Measurements from ENCODE around the gene U2AF1L4. TPM values are rescaled to one million over a fixed set of nuclear protein-coding genes. Genes with fewer than 3 reads are reported as not detected.

U2AF1L4 gene
- total RNA-seq, 2 experiments from 2014 or later: 42.3 to 43.9 TPM

GRCh38 chr19:35708391-35708790 lies 36.8 kb downstream of the U2AF1L4 start:
- peaks cover 5% of the 10 kb centered on the region for H3K36me3 Mint-ChIP-seq
- peaks cover 2% of the 10 kb centered on the region for H3K9me3 Mint-ChIP-seq
- no peak overlapping the region for H3K4me3 Mint-ChIP-seq
- peaks cover 25% of the 10 kb centered on the region for H3K4me1 Mint-ChIP-seq
- H3K27me3 Mint-ChIP-seq: peaks cover 4% of the 10 kb centered on the region
- no peak for DNase-seq
- H3K27ac Mint-ChIP-seq: no peak overlapping the region

DNA sequence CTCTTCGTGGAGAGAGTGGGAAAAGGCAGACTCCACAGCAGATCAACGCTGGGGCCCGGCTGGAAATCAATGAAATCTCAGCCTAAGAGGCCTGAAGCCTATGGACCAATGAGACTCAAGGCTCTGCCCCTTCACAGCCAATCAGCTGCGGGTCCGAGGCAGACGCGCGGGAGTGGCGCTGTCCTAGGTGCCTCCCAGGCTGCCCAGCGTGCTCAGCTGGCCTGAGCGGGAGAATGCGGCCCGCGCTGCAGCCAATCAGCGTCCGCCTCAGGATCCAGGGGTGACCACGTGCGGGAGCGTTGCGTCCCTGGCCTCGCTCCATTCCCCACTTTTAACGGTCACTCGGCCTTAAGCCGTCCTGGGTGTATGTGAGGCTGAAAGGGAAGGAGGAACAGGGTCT lies 41.0 kb downstream of the U2AF1L4 start, which contains the start of gene ZBTB32:
TSS of gene ZBTB32 (plus strand) at position 341 of the 400 bp plus-strand sequence. CDS start 10,069 bp downstream, outside the sequence.
- no peak for DNase-seq
- Mint-ChIP-seq H3K9me3 (peaks cover 2% of the 10 kb centered on the region), H3K27me3 (peaks cover 7% of the 10 kb centered on the region), H3K36me3 (peaks cover 2% of the 10 kb centered on the region), H3K27ac (no peak within 1 kb of the TSS), H3K4me3 (no peak within 1 kb of the TSS), H3K4me1 (peaks cover 11% of the 10 kb centered on the region)

- Mint-ChIP-seq H3K36me3 (peaks cover 2% of the 10 kb centered on the region), H3K9me3 (peaks cover 2% of the 10 kb centered on the region), H3K4me1 (peaks cover 8% of the 10 kb centered on the region), H3K27me3 (peaks cover 7% of the 10 kb centered on the region), H3K4me3 (no peak overlapping the region), H3K27ac (no peak overlapping the region)
- DNase-seq: no peak
Measured at GRCh38 chr19:35703343-35703742, 41.9 kb downstream of the U2AF1L4 start.

GRCh38 chr19:35702223-35703012 lies 42.8 kb downstream of the U2AF1L4 start:
- peaks cover 9% of the 10 kb centered on the region for H3K4me1 Mint-ChIP-seq
- DNase-seq: peak; percentile 93
- peak overlapping the region; percentile 91 for H3K27ac Mint-ChIP-seq
- peaks cover 7% of the 10 kb centered on the region for H3K27me3 Mint-ChIP-seq
- H3K4me3 Mint-ChIP-seq: peak overlapping the region; percentile 93
- H3K36me3 Mint-ChIP-seq: peaks cover 2% of the 10 kb centered on the region
- peaks cover 2% of the 10 kb centered on the region for H3K9me3 Mint-ChIP-seq

GRCh38 chr19:35696835-35697234 lies 48.4 kb downstream of the U2AF1L4 start:
- DNase-seq: no peak
- no peaks in the 10 kb centered on the region for H3K36me3 Mint-ChIP-seq
- H3K4me3 Mint-ChIP-seq: no peak overlapping the region
- no peak overlapping the region for H3K27ac Mint-ChIP-seq
- H3K9me3 Mint-ChIP-seq: peaks cover 4% of the 10 kb centered on the region
- peaks cover 25% of the 10 kb centered on the region for H3K4me1 Mint-ChIP-seq
- no peaks in the 10 kb centered on the region for H3K27me3 Mint-ChIP-seq

DNA sequence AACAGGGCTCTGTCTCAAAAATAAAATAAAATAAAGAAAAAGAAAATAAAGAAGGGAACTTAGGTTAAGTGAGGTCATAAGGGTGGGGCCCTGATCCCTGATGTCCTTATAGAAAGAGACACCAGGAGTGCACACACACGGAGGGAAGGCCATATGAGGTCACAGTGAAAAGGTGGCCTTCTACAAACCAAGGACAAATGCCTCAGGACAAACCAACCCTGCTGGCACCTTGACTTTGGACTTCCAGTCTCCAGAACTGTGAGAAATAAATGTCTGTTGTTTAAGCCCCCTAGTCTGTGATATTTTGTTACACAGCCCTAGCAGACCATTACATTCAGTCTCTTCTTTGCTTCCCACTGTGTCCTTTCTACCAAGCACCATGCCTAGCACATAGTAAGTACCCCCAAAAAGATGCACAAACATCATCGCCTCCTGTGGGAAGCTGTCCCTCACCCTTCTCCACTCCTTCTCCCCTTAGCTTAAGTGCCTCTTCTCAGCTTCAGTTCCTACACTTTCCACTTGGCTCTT lies 49.3 kb downstream of the U2AF1L4 start:
- H3K27me3 Mint-ChIP-seq: no peaks in the 10 kb centered on the region
- no peaks in the 10 kb centered on the region for H3K36me3 Mint-ChIP-seq
- no peak for DNase-seq
- H3K4me3 Mint-ChIP-seq: no peak overlapping the region
- H3K4me1 Mint-ChIP-seq: peaks cover 25% of the 10 kb centered on the region
- H3K9me3 Mint-ChIP-seq: peaks cover 4% of the 10 kb centered on the region
- no peak overlapping the region for H3K27ac Mint-ChIP-seq

DNA sequence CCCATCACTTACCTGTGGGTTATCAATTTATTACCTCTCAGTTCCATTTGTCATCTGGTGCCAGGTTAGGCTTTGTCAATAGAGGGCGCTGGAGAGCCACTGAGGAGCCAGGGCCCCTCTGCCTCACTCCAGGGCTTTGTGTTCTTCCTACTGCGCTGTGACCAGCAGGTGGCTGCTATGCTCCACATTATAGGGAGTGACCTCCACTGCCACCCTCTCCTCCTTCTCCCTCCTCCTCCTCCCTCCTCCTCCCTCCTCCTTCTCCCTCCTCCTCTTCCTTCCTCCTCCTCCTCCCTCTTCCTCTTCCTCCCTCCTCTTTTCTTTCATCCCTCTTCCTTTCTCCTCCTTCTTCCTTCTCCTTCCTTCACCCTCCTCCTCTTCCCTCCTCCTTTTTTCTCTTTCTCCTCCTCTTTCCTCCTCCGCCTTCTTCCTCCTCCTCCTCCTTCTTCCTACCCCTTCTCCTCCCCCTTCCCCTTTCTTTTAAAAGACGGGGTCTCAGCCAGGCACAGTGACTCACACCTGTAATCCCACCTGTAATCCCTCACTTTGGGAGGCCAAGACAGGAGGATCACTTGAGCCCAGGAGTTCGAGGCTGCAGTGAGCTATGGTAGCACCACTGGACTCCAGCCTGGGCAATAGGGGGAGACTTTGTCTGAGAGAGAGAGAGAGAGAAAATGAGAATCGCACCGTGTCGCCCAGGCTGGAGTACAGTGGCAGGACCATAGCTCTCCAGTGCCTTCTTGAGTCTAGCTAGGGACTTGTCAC lies 51.2 kb downstream of the U2AF1L4 start:
- Mint-ChIP-seq H3K36me3 (no peaks in the 10 kb centered on the region), H3K27me3 (no peaks in the 10 kb centered on the region), H3K9me3 (peaks cover 4% of the 10 kb centered on the region), H3K4me3 (no peak overlapping the region), H3K4me1 (peaks cover 19% of the 10 kb centered on the region), H3K27ac (peak overlapping the region; percentile 29)
- peak; percentile 88 for DNase-seq

DNA sequence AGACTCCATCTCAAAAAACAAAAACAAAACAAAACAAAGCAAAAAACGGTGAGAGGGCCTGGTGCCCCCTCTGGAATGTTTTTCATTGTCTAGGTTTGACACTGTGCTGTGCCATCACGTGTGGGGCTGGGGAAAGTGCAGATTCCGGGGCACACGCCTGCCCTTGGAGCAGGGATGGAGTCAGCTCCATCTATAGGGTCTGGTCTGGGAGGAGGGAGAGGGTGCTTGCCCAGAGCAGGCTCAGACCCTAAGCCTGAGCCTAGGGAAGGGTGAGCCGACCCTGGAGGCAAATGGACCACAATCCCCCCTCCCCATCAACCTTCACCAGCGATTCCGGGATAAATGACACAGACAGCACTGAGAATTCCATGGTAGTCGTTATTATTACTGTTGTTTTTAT lies 51.8 kb downstream of the U2AF1L4 start:
- Mint-ChIP-seq H3K9me3 (peaks cover 4% of the 10 kb centered on the region), H3K27me3 (no peaks in the 10 kb centered on the region), H3K4me1 (peaks cover 19% of the 10 kb centered on the region)

More for the DNA sequence above, 51.8 kb downstream of the U2AF1L4 start:
- H3K4me3 Mint-ChIP-seq: no peak overlapping the region
- no peaks in the 10 kb centered on the region for H3K36me3 Mint-ChIP-seq
- no peak overlapping the region for H3K27ac Mint-ChIP-seq
- no peak for DNase-seq

Other genes with a start within 250 kb of the U2AF1L4 start
- gene DMKN, start 231.8 kb downstream of the U2AF1L4 start, total RNA-seq: 1 to 10 TPM; 1.4 to 1.5 TPM
- not detected for gene SBSN, start 217.1 kb downstream of the U2AF1L4 start, total RNA-seq
- not detected for gene GAPDHS, start 212.0 kb downstream of the U2AF1L4 start, total RNA-seq
- 10 to 100 TPM; 74.4 to 81.6 TPM for gene TMEM147, start 199.8 kb downstream of the U2AF1L4 start, total RNA-seq
- not detected for gene ATP4A, start 181.8 kb downstream of the U2AF1L4 start, total RNA-seq
- gene PMIS2, start 159.2 kb downstream of the U2AF1L4 start, total RNA-seq: not detected
- gene HAUS5, start 132.7 kb downstream of the U2AF1L4 start, total RNA-seq: 10 to 100 TPM; 37.9 to 44.6 TPM
- 10 to 100 TPM; 91.7 to 99.1 TPM for gene RBM42, start 116.4 kb downstream of the U2AF1L4 start, total RNA-seq
- gene ETV2, start 103.7 kb downstream of the U2AF1L4 start, total RNA-seq: 1 to 10 TPM; 1.5 to 2.3 TPM
- 100 to 1,000 TPM; 414 to 433 TPM for gene COX6B1, start 97.1 kb downstream of the U2AF1L4 start, total RNA-seq
- 1 to 10 TPM; 1.6 to 1.8 TPM for gene UPK1A, start 78.9 kb downstream of the U2AF1L4 start, total RNA-seq
- 100 to 1,000 TPM; 220 to 238 TPM for gene ZBTB32, start 40.9 kb downstream of the U2AF1L4 start, total RNA-seq
- 10 to 100 TPM; 42.2 to 45.5 TPM for gene KMT2B, start 27.4 kb downstream of the U2AF1L4 start, total RNA-seq
- 10 to 100 TPM; 79.2 to 80.6 TPM for gene IGFLR1, start 3.0 kb downstream of the U2AF1L4 start, total RNA-seq
- gene PSENEN, start 233 bp upstream of the U2AF1L4 start, total RNA-seq: 10 to 100 TPM; 38.5 to 41.6 TPM
- 1 to 10 TPM; 5.1 to 7.0 TPM for gene LIN37, start 3.2 kb upstream of the U2AF1L4 start, total RNA-seq
- gene HSPB6, start 11.6 kb upstream of the U2AF1L4 start, total RNA-seq: under 1 TPM; 0.39 to 0.78 TPM
- gene PROSER3, start 12.8 kb upstream of the U2AF1L4 start, total RNA-seq: 10 to 100 TPM; 29.9 to 33.3 TPM
- 10 to 100 TPM; 15.0 to 16.3 TPM for gene ARHGAP33, start 30.1 kb upstream of the U2AF1L4 start, total RNA-seq
- not detected for gene PRODH2, start 67.4 kb upstream of the U2AF1L4 start, total RNA-seq
- under 1 TPM; 0.36 to 0.49 TPM for gene NPHS1, start 107.1 kb upstream of the U2AF1L4 start, total RNA-seq
- gene KIRREL2, start 111.5 kb upstream of the U2AF1L4 start, total RNA-seq: 1 to 10 TPM; 2.3 to 2.4 TPM
- under 1 TPM; 0.68 to 0.88 TPM for gene APLP1, start 123.2 kb upstream of the U2AF1L4 start, total RNA-seq
- 10 to 100 TPM; 72.2 to 73.7 TPM for gene NFKBID, start 155.1 kb upstream of the U2AF1L4 start, total RNA-seq
- 10 to 100 TPM; 44.9 to 53.8 TPM for gene HCST, start 157.1 kb upstream of the U2AF1L4 start, total RNA-seq
- gene TYROBP, start 162.9 kb upstream of the U2AF1L4 start, total RNA-seq: not detected
- gene LRFN3, start 191.0 kb upstream of the U2AF1L4 start, total RNA-seq: 1 to 10 TPM; 5.8 to 7.1 TPM
- gene SDHAF1, start 249.8 kb upstream of the U2AF1L4 start, total RNA-seq: 10 to 100 TPM; 22.6 to 23.1 TPM